ENCODE data around the gene EVPL.

The EVPL gene

DNA sequence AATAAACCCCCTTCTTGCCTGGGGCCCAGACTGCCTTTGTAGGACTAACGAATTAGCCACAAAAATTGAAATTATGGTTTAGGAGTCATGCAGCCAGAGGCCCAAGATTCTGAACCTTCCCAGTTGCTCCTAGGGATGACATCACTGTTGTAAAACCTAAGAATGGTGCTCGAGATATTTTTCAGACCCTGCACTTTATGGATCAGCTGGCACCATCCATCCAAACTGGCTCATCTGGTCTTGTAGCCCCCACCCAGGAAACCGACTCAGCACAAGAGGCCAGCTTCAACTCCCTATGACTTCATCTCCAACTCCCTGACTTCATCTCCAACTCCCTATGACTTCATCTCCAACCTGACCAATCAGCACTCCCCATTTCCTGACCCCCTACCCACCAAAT, 10.9 kb upstream of the EVPL start:
- TF ChIP-seq POLR2A (IDR thresholded peaks at IDR 0.05; ENCODE audit: extremely low read depth, insufficient read length) = no peak
- H3K4me3 ChIP-seq (ENCODE audit: low read depth, low read length) = no peak overlapping the region
- no peak for DNase-seq (ENCODE audit: low read depth)

DNA sequence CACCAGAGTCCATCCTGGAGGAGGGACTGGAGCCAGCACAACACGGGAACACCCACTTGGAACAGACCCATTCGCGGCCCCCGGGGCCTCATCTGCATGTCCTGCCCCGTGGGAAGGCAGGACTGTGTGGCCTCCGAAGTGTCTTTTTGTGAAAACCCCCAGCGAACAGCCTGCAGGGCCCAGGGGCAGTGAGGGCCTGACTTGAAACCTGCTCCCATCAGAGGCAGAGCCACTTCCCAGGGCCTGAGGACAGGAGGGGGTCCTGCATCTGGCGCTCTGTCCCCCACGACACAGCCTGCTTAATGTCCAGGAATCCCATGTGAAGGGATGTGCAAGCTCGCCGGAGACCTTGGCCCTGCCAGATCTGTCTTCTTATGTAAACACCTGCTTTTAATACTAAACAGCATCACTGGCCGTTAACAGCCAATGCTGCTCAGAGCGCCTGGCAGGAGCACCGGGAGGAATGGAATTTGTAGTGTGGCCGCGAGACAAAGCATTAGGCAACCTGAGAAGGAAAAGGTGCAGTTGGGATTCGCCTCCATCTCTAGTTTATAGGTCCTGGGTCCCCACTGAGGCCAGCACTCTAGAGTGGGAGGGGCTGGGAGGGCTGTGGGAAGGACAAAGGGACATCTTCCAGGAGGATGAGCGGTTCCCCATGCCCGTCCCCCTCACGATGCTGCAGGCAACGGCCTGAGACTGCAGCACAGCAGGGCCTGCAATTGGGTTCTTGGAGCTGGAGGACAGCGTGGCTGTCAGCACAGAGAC, 9.6 kb upstream of the EVPL start:
- no peak for DNase-seq (ENCODE audit: low read depth)
- TF ChIP-seq, protein P1, sequence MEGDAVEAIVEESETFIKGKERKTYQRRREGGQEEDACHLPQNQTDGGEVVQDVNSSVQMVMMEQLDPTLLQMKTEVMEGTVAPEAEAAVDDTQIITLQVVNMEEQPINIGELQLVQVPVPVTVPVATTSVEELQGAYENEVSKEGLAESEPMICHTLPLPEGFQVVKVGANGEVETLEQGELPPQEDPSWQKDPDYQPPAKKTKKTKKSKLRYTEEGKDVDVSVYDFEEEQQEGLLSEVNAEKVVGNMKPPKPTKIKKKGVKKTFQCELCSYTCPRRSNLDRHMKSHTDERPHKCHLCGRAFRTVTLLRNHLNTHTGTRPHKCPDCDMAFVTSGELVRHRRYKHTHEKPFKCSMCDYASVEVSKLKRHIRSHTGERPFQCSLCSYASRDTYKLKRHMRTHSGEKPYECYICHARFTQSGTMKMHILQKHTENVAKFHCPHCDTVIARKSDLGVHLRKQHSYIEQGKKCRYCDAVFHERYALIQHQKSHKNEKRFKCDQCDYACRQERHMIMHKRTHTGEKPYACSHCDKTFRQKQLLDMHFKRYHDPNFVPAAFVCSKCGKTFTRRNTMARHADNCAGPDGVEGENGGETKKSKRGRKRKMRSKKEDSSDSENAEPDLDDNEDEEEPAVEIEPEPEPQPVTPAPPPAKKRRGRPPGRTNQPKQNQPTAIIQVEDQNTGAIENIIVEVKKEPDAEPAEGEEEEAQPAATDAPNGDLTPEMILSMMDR (IDR thresholded peaks at IDR 0.05; ENCODE audit: low read depth, low read length) = no peak
- TF ChIP-seq MYC (IDR thresholded peaks at IDR 0.05; ENCODE audit: low read depth, low read length) = no peak
- TF ChIP-seq POLR2A (IDR thresholded peaks at IDR 0.05; ENCODE audit: extremely low read depth, insufficient read length) = no peak
- TF ChIP-seq, protein P2, sequence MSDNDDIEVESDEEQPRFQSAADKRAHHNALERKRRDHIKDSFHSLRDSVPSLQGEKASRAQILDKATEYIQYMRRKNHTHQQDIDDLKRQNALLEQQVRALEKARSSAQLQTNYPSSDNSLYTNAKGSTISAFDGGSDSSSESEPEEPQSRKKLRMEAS (IDR thresholded peaks at IDR 0.05; ENCODE audit: low read depth, low read length) = no peak
- H3K4me3 ChIP-seq (ENCODE audit: low read depth, low read length) = no peak overlapping the region

DNA sequence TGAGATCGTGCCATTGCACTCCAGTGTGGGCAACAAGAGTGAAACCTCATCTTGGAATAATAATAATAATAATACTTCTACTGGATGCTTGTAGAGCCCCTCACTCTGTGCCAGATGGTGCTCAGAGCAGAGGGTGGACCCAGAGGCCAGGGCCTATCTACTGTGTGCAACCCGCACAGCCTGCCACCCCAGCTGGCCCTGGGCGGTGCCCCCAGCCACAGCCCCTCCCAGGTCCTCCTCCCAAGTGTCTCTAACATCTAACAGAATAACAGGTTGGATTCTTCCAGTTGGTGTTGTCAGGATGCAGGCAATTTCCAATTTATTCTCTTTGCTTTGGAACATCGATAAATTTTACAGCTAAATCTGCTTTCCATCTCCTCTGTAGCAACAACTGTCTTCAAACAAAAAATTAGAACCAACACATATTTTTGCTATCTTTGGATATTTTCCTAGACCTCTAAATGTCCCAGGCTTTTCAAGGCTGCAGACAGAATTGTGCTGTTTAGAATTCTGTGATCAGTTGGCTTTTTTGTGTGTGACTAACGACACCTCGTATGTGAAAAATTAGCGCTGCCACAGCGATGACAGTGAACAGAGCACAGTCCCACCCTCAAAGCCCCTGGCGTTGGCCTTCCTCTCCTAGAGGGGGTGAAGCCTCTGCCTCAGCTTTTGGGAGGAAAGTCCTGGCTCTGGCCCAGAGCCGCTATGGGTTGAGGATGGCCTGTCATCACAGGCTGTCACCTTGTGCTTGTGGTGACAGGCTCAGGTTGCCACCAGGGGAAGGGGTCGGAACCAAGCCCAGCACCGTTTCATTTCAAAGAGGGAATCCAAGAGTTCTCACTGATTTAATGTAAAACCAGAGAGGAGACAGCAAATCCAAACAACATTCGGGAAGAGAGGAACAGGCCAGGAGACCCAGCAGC, 7.6 kb upstream of the EVPL start:
- TF ChIP-seq MYC (IDR thresholded peaks at IDR 0.05; ENCODE audit: low read depth, low read length) (no peak), POLR2A (IDR thresholded peaks at IDR 0.05; ENCODE audit: extremely low read depth, insufficient read length) (no peak)
- TF ChIP-seq, protein P1 (IDR thresholded peaks at IDR 0.05; ENCODE audit: low read depth, low read length) = no peak
- TF ChIP-seq, protein P2 (IDR thresholded peaks at IDR 0.05; ENCODE audit: low read depth, low read length) = no peak
- no peak overlapping the region for H3K4me3 ChIP-seq (ENCODE audit: low read depth, low read length)
- DNase-seq (ENCODE audit: low read depth) = no peak

DNA sequence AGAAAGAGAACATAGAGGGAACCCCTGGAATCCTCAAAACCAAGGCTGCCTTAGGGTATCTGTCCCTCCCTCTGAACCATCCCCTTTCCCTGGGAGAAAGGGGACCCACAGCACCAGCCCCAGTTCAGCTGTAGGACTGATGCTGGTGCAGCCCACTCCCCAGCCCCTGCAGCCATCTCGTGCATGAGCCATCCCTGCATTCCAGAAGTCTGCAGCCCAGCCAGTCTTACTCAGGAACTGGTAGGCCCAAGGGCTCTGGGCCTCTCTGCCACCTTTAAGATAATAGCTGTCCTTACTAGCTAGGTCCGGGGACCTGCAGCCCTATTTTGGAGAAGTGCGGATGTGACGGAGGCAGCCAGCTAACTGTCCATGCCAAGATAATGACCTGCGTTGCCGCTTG, 6.0 kb upstream of the EVPL start:
- TF ChIP-seq POLR2A (IDR thresholded peaks at IDR 0.05; ENCODE audit: extremely low read depth, insufficient read length) = no peak
- TF ChIP-seq, protein P1 (IDR thresholded peaks at IDR 0.05; ENCODE audit: low read depth, low read length) = no peak
- TF ChIP-seq MYC (IDR thresholded peaks at IDR 0.05; ENCODE audit: low read depth, low read length) = no peak
- TF ChIP-seq, protein P2 (IDR thresholded peaks at IDR 0.05; ENCODE audit: low read depth, low read length) = no peak
- H3K4me3 ChIP-seq (ENCODE audit: low read depth, low read length) = no peak overlapping the region
- DNase-seq (ENCODE audit: low read depth) = no peak

DNA sequence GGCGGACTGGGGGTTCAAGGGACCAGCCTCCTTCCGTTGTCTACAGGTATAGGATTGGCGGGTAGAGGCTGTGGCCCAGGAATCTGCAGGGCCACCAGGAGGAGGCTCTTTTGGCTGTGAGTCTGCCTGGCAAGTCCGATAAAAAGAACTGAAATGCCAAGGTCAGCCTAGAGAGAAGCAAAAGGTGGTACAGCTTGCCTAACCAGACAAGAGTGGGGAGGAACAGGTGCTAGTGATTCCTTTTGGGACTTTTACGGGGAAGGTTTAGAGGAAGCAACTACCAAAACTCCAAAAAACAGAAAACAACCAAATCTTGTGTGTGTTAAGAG, 5.6 kb upstream of the EVPL start:
- H3K4me3 ChIP-seq (ENCODE audit: low read depth, low read length) = no peak overlapping the region
- TF ChIP-seq MYC (IDR thresholded peaks at IDR 0.05; ENCODE audit: low read depth, low read length) = no peak
- TF ChIP-seq, protein P1 (IDR thresholded peaks at IDR 0.05; ENCODE audit: low read depth, low read length) = no peak
- TF ChIP-seq POLR2A (IDR thresholded peaks at IDR 0.05; ENCODE audit: extremely low read depth, insufficient read length) = no peak
- TF ChIP-seq, protein P2 (IDR thresholded peaks at IDR 0.05; ENCODE audit: low read depth, low read length) = no peak
- no peak for DNase-seq (ENCODE audit: low read depth)

Measured in NB4 (cell line).